HG03039 (cell line): ENCODE data around the gene OR52I2.

Experiments used
- ATAC-seq: cut with Tn5 transposase; IDR thresholded peaks from one replicate; pipeline ENCODE4 v1.9.1; 2021; ENCODE audit warnings: mild to moderate bottlenecking, moderate library complexity; ENCODE audit not compliant: unreplicated experiment

OR52I2 gene

GRCh38 chr11:4581443-4581842 lies at the start of gene OR52I2:
Gene OR52I2, plus strand, starts transcription at chr11:4581743.
- no peak for ATAC-seq

DNA sequence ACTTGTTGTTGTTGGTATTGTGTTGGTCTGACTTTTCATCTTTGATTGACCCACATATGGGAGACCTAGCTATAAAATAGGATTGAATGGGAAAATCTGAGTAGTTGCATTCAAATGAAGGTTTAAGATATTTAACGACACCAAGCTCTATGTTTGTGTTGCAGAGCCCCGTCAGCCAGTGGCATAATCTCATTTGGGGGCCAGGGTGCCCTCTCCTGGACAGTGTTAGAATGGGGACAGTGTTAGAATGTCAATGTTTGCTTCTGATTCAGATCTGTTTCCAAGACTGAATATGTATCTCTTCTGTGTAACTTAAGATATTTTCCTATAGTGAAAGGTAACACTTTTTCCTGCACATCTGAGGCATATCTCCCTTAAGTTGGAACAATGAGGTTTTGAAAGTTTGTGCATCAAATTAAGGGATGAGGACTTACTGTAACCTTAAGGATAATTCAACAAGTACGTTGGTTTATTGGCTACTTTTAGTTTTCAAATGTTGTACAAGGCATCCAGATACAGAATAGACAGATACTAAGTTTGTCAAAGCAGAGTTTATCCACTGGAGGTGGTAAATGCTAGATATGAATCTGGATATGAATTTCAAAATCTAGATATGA lies 41.8 kb upstream of the OR52I2 start:
- ATAC-seq: no peak

- ATAC-seq: no peak
Observed at GRCh38 chr11:4541071-4541470, 40.5 kb upstream of the OR52I2 start.

DNA sequence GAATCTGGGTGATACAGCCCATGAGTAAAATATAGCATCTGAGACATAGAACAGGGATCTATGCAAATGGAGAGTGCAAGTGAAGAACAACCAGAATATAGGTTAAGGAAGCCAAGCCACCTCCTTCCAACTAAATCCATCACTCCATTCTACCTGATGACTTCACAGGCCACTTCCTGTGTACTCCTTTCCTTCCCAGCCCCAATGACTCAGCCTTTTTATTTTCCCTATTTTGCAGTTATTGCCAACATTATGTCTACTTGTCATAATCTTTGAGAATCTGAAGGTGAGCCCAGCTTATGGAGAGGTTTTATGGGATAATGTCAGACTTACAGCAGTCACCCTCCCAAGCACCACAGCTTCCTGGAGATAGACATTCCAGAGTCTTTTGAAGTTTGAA lies 38.0 kb upstream of the OR52I2 start:
- ATAC-seq: no peak

- no peak for ATAC-seq
Observed at GRCh38 chr11:4544891-4545290, 36.7 kb upstream of the OR52I2 start, which contains the start of gene OR52M1. Gene OR52M1, plus strand, starts transcription at chr11:4545191. Its CDS starts 0 bp downstream, at chr11:4545191.

- ATAC-seq: no peak
Observed at GRCh38 chr11:4546878-4547277, 34.7 kb upstream of the OR52I2 start.

DNA sequence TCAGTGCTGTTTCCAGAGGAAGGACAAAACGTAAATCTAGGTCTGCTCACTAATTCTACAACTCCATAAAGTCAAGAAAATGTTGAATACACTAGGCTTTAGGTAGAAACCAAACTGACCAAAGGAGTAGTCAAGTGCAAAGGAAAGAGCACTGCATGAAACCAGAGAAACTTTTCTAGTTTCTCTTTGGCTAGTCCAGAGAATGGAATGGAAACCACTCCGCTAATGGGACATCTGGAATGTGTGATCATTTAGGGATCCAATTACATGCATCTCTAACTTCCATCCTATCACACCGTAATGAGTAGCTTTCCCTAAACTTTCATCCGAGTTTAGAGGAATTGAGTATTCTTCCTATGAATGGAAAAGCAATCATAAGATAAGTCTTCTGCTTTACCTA lies 34.1 kb upstream of the OR52I2 start:
- ATAC-seq: no peak

DNA sequence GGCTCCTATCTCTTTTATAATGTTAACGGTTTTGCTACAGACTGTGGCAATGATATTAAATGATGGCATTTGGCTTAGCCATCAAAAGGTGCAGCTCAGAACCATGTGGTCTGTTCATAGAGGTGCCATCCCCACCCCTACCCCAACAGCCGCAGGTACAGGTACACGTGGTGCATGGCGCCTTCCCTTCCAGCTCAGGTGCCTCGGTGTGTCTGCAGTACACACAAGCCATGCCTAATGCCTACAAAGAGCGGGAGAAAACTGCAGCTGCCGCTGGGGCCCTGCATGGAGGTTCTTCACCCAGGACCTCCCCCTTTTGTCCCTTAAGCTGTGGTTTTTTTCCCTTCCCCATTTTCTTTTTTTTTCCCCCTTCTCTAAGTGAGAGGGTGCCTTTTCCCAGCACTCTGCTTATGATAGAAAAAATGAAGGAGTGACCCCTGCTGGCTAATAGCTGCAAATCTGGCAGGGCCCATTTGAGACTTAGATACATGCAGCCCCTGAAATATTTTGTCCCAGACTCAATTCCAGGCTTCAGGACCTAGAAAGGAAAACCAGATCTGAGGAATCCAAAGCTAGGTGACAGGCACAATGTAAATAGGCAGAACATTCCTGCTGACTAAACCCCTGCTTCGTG lies 30.1 kb upstream of the OR52I2 start:
- no peak for ATAC-seq

- no peak for ATAC-seq
Observed at GRCh38 chr11:4559527-4560440, 21.8 kb upstream of the OR52I2 start.

DNA sequence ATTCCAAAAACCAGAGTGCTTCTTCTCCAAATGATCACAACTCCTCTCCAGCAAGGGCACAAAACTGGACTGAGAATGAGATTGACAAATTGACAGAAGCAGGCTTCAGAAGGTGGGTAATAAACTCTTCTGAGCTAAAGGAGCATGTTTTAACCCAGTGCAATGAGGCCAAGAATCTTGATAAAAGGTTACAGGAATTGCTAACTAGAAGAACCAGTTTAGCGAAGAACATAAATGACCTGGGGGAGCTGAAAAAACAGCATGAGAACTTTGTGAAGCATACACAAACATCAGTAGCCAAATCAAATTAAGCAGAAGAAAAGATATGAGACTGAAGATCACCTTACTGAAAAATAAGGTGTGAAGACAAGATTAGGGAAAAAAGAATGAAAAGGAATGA lies 21.1 kb upstream of the OR52I2 start:
- ATAC-seq: no peak

GRCh38 chr11:4565371-4565770 lies 16.2 kb upstream of the OR52I2 start:
- ATAC-seq: no peak

DNA sequence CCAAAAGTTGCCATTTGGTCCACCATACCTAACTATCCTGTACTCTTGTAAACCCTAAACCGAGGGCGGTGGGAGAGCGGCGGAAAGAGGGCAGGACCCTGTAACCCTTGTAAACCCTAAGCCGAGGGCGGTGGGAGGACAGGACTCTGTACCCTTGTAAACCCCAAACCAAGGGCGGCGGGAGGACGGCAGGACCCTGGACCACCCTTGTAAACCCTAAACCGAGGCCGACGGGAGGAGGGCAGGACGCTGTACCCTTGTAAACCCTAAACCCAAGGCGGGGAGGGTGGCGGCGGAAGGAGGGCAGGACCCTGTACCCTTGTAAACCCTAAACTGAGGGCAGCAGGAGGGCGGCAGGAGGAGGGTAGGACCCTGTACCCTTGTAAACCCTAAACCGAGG lies 12.5 kb upstream of the OR52I2 start:
- ATAC-seq: no peak

DNA sequence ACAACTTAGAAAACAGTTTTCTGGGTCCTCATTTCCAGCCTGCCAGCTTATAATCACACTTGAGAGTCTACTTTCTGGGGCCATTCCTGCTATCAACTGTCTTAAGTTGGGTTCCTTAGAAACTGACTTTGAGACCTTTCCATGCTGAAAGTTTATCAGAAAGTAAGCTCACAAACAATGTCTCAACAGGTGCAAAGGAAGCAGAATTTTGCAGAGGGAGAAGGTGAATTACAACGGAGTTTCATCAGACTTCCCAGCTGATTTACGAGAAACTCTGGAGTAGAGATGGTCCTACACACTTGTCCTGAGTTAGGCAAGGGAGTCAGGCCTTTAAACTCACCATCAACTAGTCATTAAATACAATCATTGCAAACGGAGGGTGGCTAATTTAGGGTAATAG lies 4.7 kb upstream of the OR52I2 start:
- no peak for ATAC-seq

DNA sequence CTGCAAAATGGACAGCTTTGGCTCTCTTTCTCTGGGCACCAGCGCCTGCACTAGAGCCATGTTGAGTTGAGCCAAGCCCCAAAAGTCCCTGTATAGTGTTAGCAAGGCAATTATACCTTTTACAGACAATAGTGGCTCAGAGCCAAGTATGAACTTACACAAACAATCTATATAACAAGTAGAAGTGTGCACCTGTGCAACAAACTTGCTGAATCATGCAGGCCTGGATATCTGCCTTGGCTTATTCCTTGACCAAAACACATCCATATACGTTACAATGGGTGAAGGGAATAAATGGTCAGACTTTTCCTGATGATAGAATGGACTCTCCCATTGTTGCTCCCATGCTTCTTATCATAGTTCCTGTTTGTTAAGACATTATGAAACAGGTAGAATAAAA lies 3.8 kb upstream of the OR52I2 start:
- no peak for ATAC-seq

GRCh38 chr11:4578624-4579023 lies 2.9 kb upstream of the OR52I2 start:
- ATAC-seq: no peak

- ATAC-seq: no peak
Observed at GRCh38 chr11:4580124-4580523, 1.4 kb upstream of the OR52I2 start.

DNA sequence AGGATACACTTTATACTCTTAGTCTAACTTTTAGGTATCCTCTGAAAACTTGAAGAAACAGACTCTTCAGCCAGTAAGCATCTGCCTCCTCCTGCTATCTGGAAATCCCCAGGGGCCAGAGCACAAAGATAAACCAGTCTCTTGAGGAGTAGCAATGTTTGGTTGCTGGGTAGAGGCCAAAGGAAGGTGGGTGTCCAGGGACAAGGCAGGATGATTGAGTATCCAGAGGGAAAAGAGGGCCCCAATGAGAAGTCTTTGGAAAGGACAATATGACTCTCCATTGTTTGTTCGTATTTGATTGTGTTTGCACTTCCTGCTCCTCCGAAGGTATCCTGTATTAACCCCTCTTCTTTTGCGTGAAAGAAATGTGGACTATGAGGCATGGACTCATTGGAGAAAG lies 7.5 kb downstream of the OR52I2 start:
- no peak for ATAC-seq

DNA sequence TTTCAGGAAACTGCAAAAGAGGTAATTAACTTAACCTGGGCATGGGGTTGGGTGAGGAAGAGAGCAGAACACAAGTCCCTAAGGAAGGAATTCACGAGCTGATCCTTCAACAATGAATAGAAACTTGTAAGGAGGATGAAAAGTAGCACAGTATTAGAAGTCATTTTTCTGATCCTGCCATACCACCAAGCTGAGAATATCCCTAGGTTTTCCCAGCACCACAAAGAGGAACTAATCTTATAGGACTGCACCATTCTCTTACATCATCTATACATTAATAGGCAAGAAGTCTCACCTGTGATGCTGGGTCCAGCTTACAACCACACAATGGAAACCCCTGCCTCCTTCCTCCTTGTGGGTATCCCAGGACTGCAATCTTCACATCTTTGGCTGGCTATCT lies 12.2 kb downstream of the OR52I2 start, which contains the start of gene OR52I1:
Gene OR52I1, plus strand, starts transcription at position 301 of the 400 bp plus-strand sequence. Its CDS starts 0 bp downstream, at position 301.
- ATAC-seq: no peak

GRCh38 chr11:4605057-4605456 lies 23.5 kb downstream of the OR52I2 start:
- no peak for ATAC-seq

- no peak for ATAC-seq
Observed at GRCh38 chr11:4606231-4607015, 24.9 kb downstream of the OR52I2 start.

GRCh38 chr11:4607096-4607495 lies 25.6 kb downstream of the OR52I2 start:
- ATAC-seq: no peak
